Mucosa of rectum (tissue), 2 donors: ENCODE results near the gene GOLGA8J.
"Not testable (repeated sequence)": the region's sequence is repeated elsewhere in the genome, so short reads cannot be mapped to it uniquely, and the experiment has no call there.

ENCODE experiments used
- H3K27ac ChIP-seq, 2 donors: one replicate each; pipeline ENCODE4 v1.7.0; 2013; ENCODE audit warnings: inconsistent platforms in 2 of 2, low read depth in 2 of 2, low read length in 2 of 2
- H3K27me3 ChIP-seq, 2 donors: one replicate each; pipeline ENCODE4 v1.7.0; 2013; ENCODE audit warnings: low read length in 2 of 2; ENCODE audit not compliant: control insufficient read depth in 2 of 2, insufficient read depth in 2 of 2
- H3K36me3 ChIP-seq, 2 donors: one replicate each; pipeline ENCODE4 v1.7.0; 2013; ENCODE audit warnings: low read length in 2 of 2; ENCODE audit not compliant: control insufficient read depth in 2 of 2, insufficient read depth in 2 of 2
- H3K4me1 ChIP-seq, 2 donors: one replicate each; pipeline ENCODE4 v1.7.0; 2013; ENCODE audit warnings: low read length in 2 of 2, mild to moderate bottlenecking in 1 of 2; ENCODE audit not compliant: control insufficient read depth in 2 of 2, insufficient read depth in 2 of 2
- H3K4me3 ChIP-seq, 2 donors: one replicate each; pipeline ENCODE4 v1.7.0; 2013; ENCODE audit warnings: low read length in 2 of 2
- H3K9ac ChIP-seq, 2 donors: one replicate each; pipeline ENCODE4 v1.7.0; 2013; ENCODE audit warnings: low read length in 2 of 2, low read depth in 1 of 2, mild to moderate bottlenecking in 1 of 2
- H3K9me3 ChIP-seq, 2 donors: one replicate each; pipeline ENCODE4 v1.7.0; 2013; ENCODE audit warnings: low read length in 2 of 2; ENCODE audit not compliant: control insufficient read depth in 2 of 2
- donor health status: healthy.
- donor health status: Normal muscosa, but diverticular disease.

GOLGA8J gene, protein sequence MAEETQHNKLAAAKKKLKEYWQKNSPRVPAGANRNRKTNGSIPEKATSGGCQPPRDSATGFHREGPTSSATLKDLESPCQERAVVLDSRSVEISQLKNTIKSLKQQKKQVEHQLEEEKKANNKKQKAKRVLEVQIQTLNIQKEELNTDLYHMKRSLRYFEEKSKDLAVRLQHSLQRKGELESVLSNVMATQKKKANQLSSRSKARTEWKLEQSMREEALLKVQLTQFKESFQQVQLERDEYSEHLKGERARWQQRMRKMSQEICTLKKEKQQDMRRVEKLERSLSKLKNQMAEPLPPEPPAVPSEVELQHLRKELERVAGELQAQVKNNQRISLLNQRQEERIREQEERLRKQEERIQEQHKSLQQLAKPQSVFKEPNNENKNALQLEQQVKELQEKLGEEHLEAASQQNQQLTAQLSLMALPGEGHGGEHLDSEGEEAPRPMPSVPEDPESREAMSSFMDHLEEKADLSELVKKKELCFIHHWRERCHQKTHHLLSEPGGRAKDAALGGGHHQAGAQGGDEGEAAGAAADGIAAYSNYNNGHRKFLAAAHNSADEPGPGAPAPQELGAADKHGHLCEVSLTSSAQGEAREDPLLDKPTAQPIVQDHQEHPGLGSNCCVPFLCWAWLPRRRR

GRCh38 chr15:30082655-30083054 lies at the start of gene GOLGA8J:
Gene GOLGA8J, plus strand, starts transcription at chr15:30082955. Its CDS starts 98 bp downstream, at chr15:30083053.
- H3K4me1 ChIP-seq, H3K27ac ChIP-seq, H3K27me3 ChIP-seq, H3K9ac ChIP-seq, H3K9me3 ChIP-seq, H3K36me3 ChIP-seq, H3K4me3 ChIP-seq: not testable (repeated sequence)

DNA sequence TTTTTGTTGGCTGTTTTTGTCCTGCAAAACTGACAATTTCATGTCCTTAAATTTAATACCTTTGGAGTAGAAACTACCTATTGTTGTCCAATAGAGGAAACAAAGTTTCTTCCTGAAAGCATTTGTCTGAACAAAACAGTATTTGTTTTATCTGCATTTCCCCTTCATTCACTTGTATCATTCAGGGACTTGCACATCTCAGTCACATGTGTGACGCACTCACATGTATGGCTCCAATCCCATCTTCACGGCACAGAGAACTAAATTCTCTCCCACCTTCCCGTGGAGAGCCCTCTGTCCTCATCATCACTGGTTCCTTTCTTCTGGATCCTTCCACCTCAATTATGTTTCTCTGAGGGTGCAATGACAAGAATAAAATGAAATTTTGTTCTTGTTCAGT lies 49.5 kb upstream of the GOLGA8J start:
- peaks cover 0 to 2% of the 10 kb centered on the region in 2 donors for H3K27me3 ChIP-seq

DNA sequence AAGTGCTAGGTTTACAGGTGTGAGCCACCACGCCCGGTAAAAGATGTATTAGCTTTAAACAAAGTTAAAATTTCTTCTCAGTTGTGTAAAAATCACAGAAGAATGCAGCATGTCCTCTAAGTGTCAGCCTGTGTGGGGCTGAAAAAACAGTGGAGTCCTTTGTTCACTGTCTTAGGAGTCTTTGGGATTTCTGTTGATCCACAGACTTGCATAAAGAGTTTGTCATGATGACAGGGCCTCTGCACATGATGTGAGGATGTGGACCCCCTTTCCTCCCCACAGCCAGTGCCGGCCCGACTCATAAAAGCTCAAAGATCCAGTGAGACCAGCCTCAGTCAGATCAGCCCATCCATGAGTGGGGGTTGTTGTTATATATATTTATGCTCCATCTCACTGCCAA lies 49.0 kb upstream of the GOLGA8J start:
- Histone ChIP-seq H3K9me3 (no peaks in the 10 kb centered on the region), H3K27ac (no peak overlapping the region), H3K27me3 (peaks cover 0 to 2% of the 10 kb centered on the region in 2 donors), H3K9ac (no peak overlapping the region), H3K36me3 (no peaks in the 10 kb centered on the region), H3K4me1 (peaks cover 0 to 3% of the 10 kb centered on the region in 2 donors), H3K4me3 (no peak overlapping the region)

More for the DNA sequence above, 49.5 kb upstream of the GOLGA8J start:
- Histone ChIP-seq H3K36me3 (no peaks in the 10 kb centered on the region), H3K27ac (no peak overlapping the region), H3K9ac (no peak overlapping the region), H3K9me3 (no peaks in the 10 kb centered on the region), H3K4me3 (no peak overlapping the region), H3K4me1 (no peaks in the 10 kb centered on the region)

GRCh38 chr15:30036036-30036703 lies 46.6 kb upstream of the GOLGA8J start:
- no peak overlapping the region for H3K27ac ChIP-seq
- H3K36me3 ChIP-seq: no peaks in the 10 kb centered on the region
- H3K9ac ChIP-seq: no peak overlapping the region
- no peak overlapping the region for H3K4me3 ChIP-seq
- peaks cover 0 to 6% of the 10 kb centered on the region in 2 donors for H3K4me1 ChIP-seq
- H3K27me3 ChIP-seq: peaks cover 0 to 2% of the 10 kb centered on the region in 2 donors
- H3K9me3 ChIP-seq: no peaks in the 10 kb centered on the region

- Histone ChIP-seq H3K27me3 (peaks cover 0 to 2% of the 10 kb centered on the region in 2 donors), H3K27ac (no peak overlapping the region), H3K4me3 (no peak overlapping the region)
Measured at GRCh38 chr15:30038667-30039523, 43.9 kb upstream of the GOLGA8J start.

DNA sequence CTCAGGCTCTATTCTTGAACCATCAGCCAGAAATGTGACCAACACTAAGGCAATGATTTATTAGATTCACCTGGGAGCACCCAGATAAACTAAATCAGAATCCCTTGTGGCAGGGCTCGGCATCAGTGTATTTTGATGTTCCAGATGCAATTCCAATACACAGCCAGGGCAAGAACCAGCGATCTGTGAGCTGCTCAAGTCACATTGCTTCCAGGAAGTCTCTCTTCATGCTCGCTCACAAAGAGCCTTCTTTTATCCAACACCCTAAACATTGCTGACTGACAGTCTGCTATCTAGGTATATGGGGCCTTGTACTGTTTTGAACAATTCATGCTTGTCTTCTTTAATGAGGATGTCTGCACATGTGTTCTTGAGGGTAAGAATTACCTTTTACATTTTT lies 40.9 kb upstream of the GOLGA8J start:
- Histone ChIP-seq H3K9ac (no peak overlapping the region), H3K36me3 (no peaks in the 10 kb centered on the region), H3K9me3 (no peaks in the 10 kb centered on the region), H3K27me3 (no peaks in the 10 kb centered on the region), H3K4me1 (peaks cover 2 to 6% of the 10 kb centered on the region in 2 donors), H3K4me3 (no peak overlapping the region), H3K27ac (no peak overlapping the region)

More at GRCh38 chr15:30038667-30039523, 43.9 kb upstream of the GOLGA8J start:
- Histone ChIP-seq H3K36me3 (no peaks in the 10 kb centered on the region), H3K9me3 (no peaks in the 10 kb centered on the region), H3K9ac (no peak overlapping the region), H3K4me1 (peaks cover 0 to 6% of the 10 kb centered on the region in 2 donors)

- Histone ChIP-seq H3K4me1 (peaks cover 2 to 6% of the 10 kb centered on the region in 2 donors), H3K9ac (no peak overlapping the region), H3K9me3 (no peaks in the 10 kb centered on the region)
Measured at GRCh38 chr15:30042556-30042955, 40.2 kb upstream of the GOLGA8J start.

GRCh38 chr15:30043211-30043655 lies 39.5 kb upstream of the GOLGA8J start:
- H3K9me3 ChIP-seq: no peaks in the 10 kb centered on the region
- H3K4me3 ChIP-seq: no peak overlapping the region
- no peak overlapping the region for H3K27ac ChIP-seq
- peaks cover 2 to 6% of the 10 kb centered on the region in 2 donors for H3K4me1 ChIP-seq
- no peaks in the 10 kb centered on the region for H3K36me3 ChIP-seq
- no peak overlapping the region for H3K9ac ChIP-seq
- no peaks in the 10 kb centered on the region for H3K27me3 ChIP-seq

More at GRCh38 chr15:30042556-30042955, 40.2 kb upstream of the GOLGA8J start:
- H3K4me3 ChIP-seq: no peak overlapping the region
- no peaks in the 10 kb centered on the region for H3K27me3 ChIP-seq
- no peak overlapping the region for H3K27ac ChIP-seq
- H3K36me3 ChIP-seq: no peaks in the 10 kb centered on the region

GRCh38 chr15:30044377-30044776 lies 38.4 kb upstream of the GOLGA8J start:
- H3K9me3 ChIP-seq: no peaks in the 10 kb centered on the region
- H3K36me3 ChIP-seq: no peaks in the 10 kb centered on the region
- peaks cover 0 to 2% of the 10 kb centered on the region in 2 donors for H3K4me1 ChIP-seq
- no peak overlapping the region for H3K27ac ChIP-seq
- H3K4me3 ChIP-seq: no peak overlapping the region
- H3K9ac ChIP-seq: no peak overlapping the region
- no peaks in the 10 kb centered on the region for H3K27me3 ChIP-seq
